Eye (tissue), 1 donor: ENCODE data around the gene MACROD2.

Source experiments
- DNase-seq: peaks from one replicate; pipeline ENCODE4 v3.0.0-alpha.2; 2015

The MACROD2 gene

DNA sequence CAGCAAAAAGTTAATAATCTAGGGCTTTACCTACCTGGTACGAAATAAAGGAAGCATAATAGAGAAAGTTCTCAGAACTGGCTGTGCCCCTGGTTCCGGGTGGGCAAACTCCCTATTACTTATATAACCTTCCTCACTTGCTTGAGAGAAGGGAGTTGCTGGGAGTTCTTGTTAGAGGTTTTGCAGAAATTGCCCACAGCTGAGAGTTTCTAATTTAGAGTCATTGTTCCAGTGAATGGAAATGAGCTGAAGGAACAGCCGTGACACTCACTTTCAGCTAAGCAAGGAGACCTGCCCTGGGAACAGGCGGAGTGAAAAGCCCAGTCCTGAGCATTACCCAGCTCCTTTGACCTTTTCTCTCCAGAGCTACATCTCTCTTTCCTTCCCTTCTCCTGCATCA lies 936.7 kb downstream of the MACROD2 start:
- DNase-seq, result no peak

DNA sequence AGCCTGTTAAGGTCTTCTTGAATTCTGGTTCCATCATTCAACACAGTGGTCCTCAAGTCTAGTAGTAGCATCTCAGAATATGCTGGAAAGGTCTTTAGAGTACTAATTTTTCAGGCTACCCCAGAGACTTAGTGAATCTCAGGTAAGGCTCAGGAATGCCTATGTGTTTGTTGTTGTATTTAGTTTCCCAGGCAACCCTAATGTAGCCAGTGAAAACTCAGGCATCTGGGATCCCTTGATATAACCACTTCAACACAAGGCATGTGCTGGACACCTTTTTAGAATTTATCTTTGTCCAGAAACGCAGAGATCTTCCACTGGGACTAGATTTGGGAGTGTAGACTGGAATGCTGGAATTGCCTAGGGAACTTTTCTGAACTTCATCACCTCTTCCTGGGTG lies 940.0 kb downstream of the MACROD2 start:
- no peak for DNase-seq

- no peak for DNase-seq
These were observed 941.7 kb downstream of the MACROD2 start for GRCh38 chr20:14937021-14937420.

- no peak for DNase-seq
These were observed 942.5 kb downstream of the MACROD2 start for GRCh38 chr20:14937846-14938245.

- no peak for DNase-seq
These were observed 952.2 kb downstream of the MACROD2 start for GRCh38 chr20:14947536-14947935.

- DNase-seq, result no peak
These were observed 952.6 kb downstream of the MACROD2 start for GRCh38 chr20:14947946-14948345.

- no peak for DNase-seq
These were observed 953.1 kb downstream of the MACROD2 start for GRCh38 chr20:14948416-14948815.

GRCh38 chr20:14950633-14951032 lies 955.3 kb downstream of the MACROD2 start:
- no peak for DNase-seq

- no peak for DNase-seq
These were observed 955.8 kb downstream of the MACROD2 start for GRCh38 chr20:14951105-14951504.

GRCh38 chr20:14951707-14952418 lies 956.5 kb downstream of the MACROD2 start:
- DNase-seq, result no peak

DNA sequence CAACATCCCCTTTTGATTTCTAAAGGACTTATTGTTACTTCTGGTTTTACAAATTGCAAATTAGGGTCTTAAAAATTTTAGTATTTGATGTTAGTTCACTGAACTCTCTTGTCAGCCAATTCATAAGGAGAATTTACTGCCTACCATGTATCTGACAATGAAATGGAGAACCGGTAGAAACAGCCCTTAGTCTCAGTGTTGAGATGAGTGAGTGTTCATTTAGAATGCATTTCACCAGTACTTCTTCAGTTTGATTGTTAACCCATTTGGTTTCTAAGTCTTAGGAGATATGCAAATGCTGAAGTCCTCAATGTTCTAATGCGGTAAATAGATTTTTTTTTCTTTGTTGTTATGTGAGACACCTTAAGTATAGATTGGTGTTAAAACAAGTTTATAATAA lies 958.4 kb downstream of the MACROD2 start:
- peak; percentile 61 for DNase-seq

GRCh38 chr20:14955399-14955798 lies 960.1 kb downstream of the MACROD2 start:
- DNase-seq, result peak; percentile 74

GRCh38 chr20:14956026-14956425 lies 960.7 kb downstream of the MACROD2 start:
- DNase-seq, result peak; percentile 76

DNA sequence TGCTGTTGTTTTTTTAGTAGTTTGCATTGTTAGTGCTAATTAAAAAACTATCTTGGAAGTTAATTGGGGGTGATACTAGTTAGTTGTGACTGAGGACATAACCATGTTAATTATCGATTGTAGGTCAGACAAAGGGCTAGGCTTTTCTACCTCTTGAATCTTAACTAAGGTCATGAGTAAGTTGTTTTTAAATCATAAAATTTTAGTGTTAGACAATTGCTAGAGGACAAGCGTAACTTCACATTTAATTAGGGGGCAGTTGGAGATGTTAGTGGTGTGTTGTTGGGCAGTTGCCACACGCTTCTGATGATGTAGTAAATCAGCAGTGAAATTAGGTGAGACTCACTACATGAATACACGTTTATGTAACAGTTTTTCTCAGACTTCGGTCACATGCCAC lies 961.2 kb downstream of the MACROD2 start:
- DNase-seq, result no peak

DNA sequence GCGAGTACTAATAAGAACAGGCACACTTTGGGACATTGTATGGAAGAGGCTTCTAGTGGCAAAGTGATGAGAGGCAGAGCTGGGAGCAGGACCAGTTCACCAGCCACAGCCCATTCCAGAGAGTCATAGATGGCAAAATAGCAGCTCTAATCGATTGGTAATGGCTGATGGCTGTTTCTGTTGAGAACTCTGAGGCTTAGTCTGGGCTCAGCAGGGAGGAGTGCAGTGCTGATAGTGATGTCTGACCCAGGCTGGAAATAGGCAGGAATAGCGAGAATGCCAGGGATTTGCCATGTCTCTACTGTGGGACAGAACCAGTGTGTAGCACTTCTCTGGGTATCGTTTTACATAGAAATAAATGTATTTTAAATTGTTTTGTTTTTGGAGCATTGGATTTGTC lies 962.1 kb downstream of the MACROD2 start:
- DNase-seq, result no peak

DNA sequence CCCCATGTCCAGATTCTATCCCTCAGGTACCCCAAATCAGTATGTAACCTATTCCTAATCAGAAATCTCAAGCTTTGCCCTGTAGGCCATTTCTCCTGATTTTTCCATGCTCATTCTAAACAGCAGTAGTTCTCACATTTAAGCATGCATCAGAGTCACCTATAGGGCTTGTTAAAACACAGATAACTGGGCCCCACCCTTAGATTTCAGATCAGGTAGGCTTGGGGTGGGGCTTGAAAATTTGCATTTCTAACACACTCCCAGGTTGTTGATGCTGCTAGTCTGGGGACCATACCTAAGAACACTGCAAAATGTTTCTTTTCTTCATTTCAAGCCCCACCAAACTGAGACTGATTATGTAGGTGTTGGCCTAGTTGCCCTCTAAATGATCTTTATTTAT lies 963.3 kb downstream of the MACROD2 start:
- no peak for DNase-seq

DNA sequence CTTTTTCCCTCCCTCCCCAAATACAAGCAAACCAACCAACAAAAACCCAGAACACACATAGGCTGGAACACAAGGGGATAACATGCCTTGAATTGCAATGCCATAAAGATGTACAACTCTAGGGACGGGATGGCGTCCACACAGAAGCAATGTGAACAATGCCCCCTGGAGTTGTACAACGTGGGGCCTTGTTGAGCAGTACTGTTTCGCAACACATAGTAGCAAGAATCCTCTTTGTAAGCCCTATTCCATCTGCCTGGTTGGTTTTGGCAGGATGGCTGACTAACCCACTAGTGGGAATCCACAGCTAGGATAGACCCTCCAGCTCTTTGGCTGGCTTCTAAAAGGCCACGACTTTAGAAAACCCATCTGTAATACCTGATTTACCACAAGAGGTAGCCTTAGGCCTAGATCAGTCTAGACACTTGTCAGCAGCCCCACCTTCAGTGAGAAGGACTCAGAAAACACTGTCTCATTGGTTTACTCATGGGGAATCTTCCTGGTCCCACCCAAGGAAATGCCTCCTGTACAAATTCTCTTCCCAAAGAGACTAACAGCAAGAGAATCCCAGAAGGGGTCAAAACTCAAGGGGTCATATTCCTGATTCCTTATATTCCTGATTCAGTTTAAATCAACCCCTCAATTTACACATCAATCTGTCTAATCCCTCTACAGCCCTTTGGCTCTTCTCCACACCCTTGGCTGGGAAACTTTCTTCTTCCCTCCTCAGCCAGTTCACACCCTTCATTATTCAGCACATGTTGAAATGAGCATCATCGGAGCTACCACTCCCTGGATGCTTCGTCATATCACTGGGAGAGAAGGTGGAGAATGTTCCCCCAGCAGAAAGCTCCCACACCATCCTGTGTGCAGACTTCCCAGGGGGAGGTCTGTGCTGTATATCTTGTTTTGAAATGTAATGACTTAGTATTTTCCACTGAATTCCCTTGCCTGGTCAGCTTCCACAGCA lies 964.5 kb downstream of the MACROD2 start:
- no peak for DNase-seq

- DNase-seq, result no peak
These were observed 965.5 kb downstream of the MACROD2 start for GRCh38 chr20:14960831-14961230.

DNA sequence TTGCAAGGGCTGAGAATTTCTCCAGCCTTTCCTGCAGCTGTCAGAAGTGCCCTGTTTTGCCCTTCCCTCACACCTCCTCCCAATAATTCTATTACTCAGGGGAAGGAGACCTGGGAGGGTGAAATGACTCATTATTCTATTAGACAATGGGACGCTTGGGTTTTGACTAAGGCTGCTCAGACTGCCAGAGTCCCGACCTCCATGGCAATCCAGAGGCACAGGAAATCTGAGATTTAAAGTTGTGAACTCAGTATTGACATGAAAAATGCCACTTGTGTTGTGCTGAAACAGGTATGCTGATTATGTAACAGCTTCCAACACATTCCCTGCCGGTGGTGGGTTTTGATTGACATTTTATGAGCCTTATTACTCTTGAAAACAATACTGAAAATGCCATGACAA lies 967.9 kb downstream of the MACROD2 start:
- DNase-seq, result no peak

GRCh38 chr20:14966203-14966602 lies 970.9 kb downstream of the MACROD2 start:
- DNase-seq, result no peak

- DNase-seq, result no peak
These were observed 971.5 kb downstream of the MACROD2 start for GRCh38 chr20:14966808-14967207.

DNA sequence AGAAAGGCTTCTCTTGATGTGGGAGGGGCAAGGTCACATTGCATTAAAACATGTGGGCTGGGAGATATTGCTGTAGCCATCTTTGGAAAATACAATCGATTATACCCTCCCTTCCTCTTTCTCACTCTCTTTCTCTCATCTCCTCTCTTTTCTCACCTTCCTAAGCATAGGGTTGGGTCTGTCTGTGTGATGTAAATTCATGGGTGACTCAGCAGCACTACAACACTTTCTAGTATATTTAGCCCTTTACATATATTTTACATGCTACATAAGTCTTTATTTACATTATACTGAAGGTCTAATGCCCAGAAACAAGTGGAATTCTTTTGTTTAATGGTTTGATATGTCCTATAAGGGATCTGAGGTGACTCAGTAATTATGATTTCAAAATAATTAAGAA lies 976.9 kb downstream of the MACROD2 start:
- no peak for DNase-seq

DNA sequence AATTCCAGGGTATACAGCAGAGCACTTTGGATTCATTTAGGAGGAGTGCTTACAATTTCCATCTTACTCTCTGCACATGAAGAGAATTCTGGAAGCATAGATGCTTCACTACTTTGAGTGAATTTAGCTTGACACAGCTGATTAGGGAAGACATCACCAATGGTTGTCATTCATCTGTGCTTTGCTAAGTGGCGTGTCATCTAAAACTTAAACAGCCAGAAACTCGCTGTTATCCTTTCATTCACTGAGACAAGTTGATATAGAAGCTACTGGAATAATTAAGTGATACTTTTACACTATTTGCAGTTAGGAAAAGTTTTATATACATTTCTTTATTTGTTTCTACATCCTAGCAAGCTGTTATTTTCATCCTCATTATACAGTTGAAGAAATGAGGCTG lies 977.4 kb downstream of the MACROD2 start:
- no peak for DNase-seq

DNA sequence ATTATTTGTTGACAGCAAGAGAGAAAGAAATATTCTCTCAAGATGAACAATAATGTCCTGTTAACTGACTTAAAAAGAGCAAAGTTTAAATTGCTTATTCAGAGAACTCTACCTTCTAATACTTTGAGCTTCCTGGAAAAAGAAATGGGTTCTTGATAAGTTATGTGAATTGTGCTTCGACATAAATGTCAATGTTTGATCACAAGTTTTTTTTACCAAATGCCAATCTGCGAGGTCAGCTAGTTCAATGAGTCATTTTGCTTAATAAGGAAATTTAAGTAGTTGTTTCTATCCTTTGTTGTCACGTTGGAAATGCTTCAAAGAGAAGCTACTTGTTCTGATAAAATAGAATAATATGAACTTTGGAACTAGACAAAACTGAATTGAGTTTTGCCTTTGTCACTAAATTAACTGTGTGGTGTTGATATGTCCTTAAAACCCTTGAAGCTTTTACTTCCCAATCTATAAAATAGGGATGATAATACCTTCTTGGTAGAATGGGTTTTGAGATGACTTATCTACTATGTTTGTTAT lies 984.2 kb downstream of the MACROD2 start:
- no peak for DNase-seq
